IMR-90 (cell line): Measurements from ENCODE around the gene SLAMF9. TPM values are rescaled to one million over a fixed set of nuclear protein-coding genes. Genes with fewer than 3 reads are reported as not detected.

Source experiments
- ATAC-seq: fragments of 200-7000 bp; cut with Tn5 transposase; 2 replicates; pipeline ENCODE4 v1.9.1; 2020; ENCODE audit warnings: low read depth, mild to moderate bottlenecking, moderate library complexity
- BruUV-seq: library from RNA; stranded (reverse); fragments of 400-500 nt; replicated peaks from 2 replicates; lab custom pipeline; 2021; lab: Mats Ljungman, UMichigan
- CTCF ChIA-PET: fragments of 300-600 bp; formaldehyde crosslinking; extraction: SDS; loops from one replicate; lab custom pipeline; 2021; ENCODE audit warnings: antibody characterized with exemption; lab: Yijun Ruan, JAX
- POLR2A ChIA-PET: fragments of 300-600 bp; sonication (Branson Sonifier 250); formaldehyde crosslinking; loops from one replicate; lab custom pipeline; 2022; ENCODE audit warnings: antibody characterized with exemption; ENCODE audit not compliant: unreplicated experiment; lab: Charles Lee
- DNase-seq: peaks from one replicate; pipeline ENCODE4 v3.0.0; 2013
- H2AFZ ChIP-seq: replicated peaks from 2 replicates; pipeline ENCODE3; 2013; ENCODE audit warnings: low read length, mild to moderate bottlenecking; ENCODE audit not compliant: poor library complexity
- H2AK5ac ChIP-seq: 2 replicates; pipeline ENCODE4 v1.6.1; 2013; ENCODE audit warnings: low read depth, low read length, inconsistent platforms
- H2AK9ac ChIP-seq: replicated peaks from 2 replicates; pipeline ENCODE3; 2013; ENCODE audit warnings: mild to moderate bottlenecking, low read depth, low read length, moderate library complexity; ENCODE audit not compliant: poor library complexity
- H2BK120ac ChIP-seq: 2 replicates; pipeline ENCODE4 v1.6.1; 2013; ENCODE audit warnings: low read depth, low read length, inconsistent platforms
- H2BK15ac ChIP-seq: 3 replicates; pipeline ENCODE4 v1.6.1; 2013; ENCODE audit warnings: low read depth, low read length, inconsistent platforms
- H2BK20ac ChIP-seq: 2 replicates; pipeline ENCODE4 v1.6.1; 2013; ENCODE audit warnings: low read depth, mild to moderate bottlenecking, inconsistent platforms, low read length, moderate library complexity
- H2BK5ac ChIP-seq: 2 replicates; pipeline ENCODE4 v1.6.1; 2013; ENCODE audit warnings: mild to moderate bottlenecking, low read depth, low read length, inconsistent platforms; ENCODE audit not compliant: poor library complexity, severe bottlenecking
- H3K14ac ChIP-seq: replicated peaks from 2 replicates; pipeline ENCODE4 v1.6.1; 2013; ENCODE audit warnings: low read depth, low read length, inconsistent platforms
- H3K18ac ChIP-seq: 2 replicates; pipeline ENCODE4 v1.6.1; 2013; ENCODE audit warnings: low read depth, low read length, control low read depth
- H3K23ac ChIP-seq: 2 replicates; pipeline ENCODE4 v1.6.1; 2013; ENCODE audit warnings: low read depth, low read length, inconsistent platforms
- H3K27ac ChIP-seq: 2 replicates; pipeline ENCODE4 v1.5.1; 2013; ENCODE audit warnings: mild to moderate bottlenecking, control low read depth, low read length; ENCODE audit not compliant: insufficient read depth
- H3K27me3 ChIP-seq: 2 replicates; pipeline ENCODE4 v1.6.1; 2013; ENCODE audit warnings: low read length; ENCODE audit not compliant: control insufficient read depth, insufficient read depth
- H3K36me3 ChIP-seq: 2 replicates; pipeline ENCODE4 v1.6.1; 2013; ENCODE audit warnings: low read length, mixed read lengths; ENCODE audit not compliant: control insufficient read depth, insufficient read depth
- H3K4ac ChIP-seq: 2 replicates; pipeline ENCODE4 v1.6.1; 2013; ENCODE audit warnings: low read depth, low read length, inconsistent platforms
- H3K4me1 ChIP-seq: 2 replicates; pipeline ENCODE4 v1.6.1; 2013; ENCODE audit warnings: low read length, mixed read lengths; ENCODE audit not compliant: control insufficient read depth, insufficient read depth
- H3K4me2 ChIP-seq: 2 replicates; pipeline ENCODE4 v1.6.1; 2013; ENCODE audit warnings: low read depth, mild to moderate bottlenecking, control low read depth, low read length, moderate library complexity
- H3K4me3 ChIP-seq: 2 replicates; pipeline ENCODE4 v1.5.1; 2013; ENCODE audit warnings: low read depth, mild to moderate bottlenecking, control low read depth, low read length, moderate library complexity; ENCODE audit not compliant: insufficient read depth
- H3K56ac ChIP-seq: 2 replicates; pipeline ENCODE4 v1.6.1; 2013; ENCODE audit warnings: low read length, inconsistent platforms; ENCODE audit not compliant: insufficient read depth; ENCODE audit errors: extremely low read depth
- H3K79me1 ChIP-seq, 2 experiments: 2 replicates each; pipeline ENCODE4 v1.6.1; 2013; ENCODE audit warnings: low read length in 2 of 2, inconsistent platforms in 1 of 2, low read depth in 1 of 2
- H3K9ac ChIP-seq: 2 replicates; pipeline ENCODE4 v1.6.1; 2013; ENCODE audit warnings: low read depth, low read length, control low read depth
- H3K9me1 ChIP-seq: 2 replicates; pipeline ENCODE4 v1.6.1; 2013; ENCODE audit warnings: low read length, inconsistent platforms; ENCODE audit not compliant: insufficient read depth
- H3K9me3 ChIP-seq: 2 replicates; pipeline ENCODE4 v1.6.1; 2013; ENCODE audit warnings: low read length; ENCODE audit not compliant: control insufficient read depth, insufficient read depth
- H4K20me1 ChIP-seq: 2 replicates; pipeline ENCODE4 v1.6.1; 2013; ENCODE audit warnings: low read length, inconsistent platforms; ENCODE audit not compliant: insufficient read depth
- H4K5ac ChIP-seq: 2 replicates; pipeline ENCODE4 v1.6.1; 2013; ENCODE audit warnings: mild to moderate bottlenecking, low read depth, low read length, control low read depth
- H4K8ac ChIP-seq, 2 experiments: 2 replicates each; pipeline ENCODE4 v1.6.1; 2013; ENCODE audit warnings: low read depth in 2 of 2, low read length in 2 of 2, control low read depth in 1 of 2, inconsistent platforms in 1 of 2
- H4K91ac ChIP-seq: 2 replicates; pipeline ENCODE4 v1.6.1; 2013; ENCODE audit warnings: low read depth, low read length, inconsistent platforms; ENCODE audit not compliant: insufficient read depth
- BHLHE40 ChIP-seq: fragments of 150-350 bp; IDR thresholded peaks from 2 replicates; pipeline ENCODE4 v1.6.1; 2016; ENCODE audit warnings: mild to moderate bottlenecking, low read depth, low read length
- CEBPB ChIP-seq: IDR thresholded peaks from 2 replicates; pipeline ENCODE4 v1.6.1; 2012; ENCODE audit warnings: low read depth, low read length, improper control_type of control experiment
- CHD1 ChIP-seq: IDR thresholded peaks from 2 replicates; pipeline ENCODE4 v1.6.1; 2012; ENCODE audit warnings: low read depth, low read length, improper control_type of control experiment
- CTCF ChIP-seq: conservative IDR thresholded peaks from 2 replicates; pipeline ENCODE4 v1.5.1; 2012; ENCODE audit warnings: mild to moderate bottlenecking, low read depth, low read length, improper control_type of control experiment
- ELK1 ChIP-seq: fragments of 150-350 bp; IDR thresholded peaks from 2 replicates; pipeline ENCODE4 v1.6.1; 2016; ENCODE audit warnings: low read depth, mild to moderate bottlenecking, low read length, moderate library complexity, borderline replicate concordance
- FOS ChIP-seq: fragments of 150-350 bp; IDR thresholded peaks from 2 replicates; pipeline ENCODE4 v1.6.1; 2016; ENCODE audit warnings: low read depth, low read length
- MAFK ChIP-seq: IDR thresholded peaks from 2 replicates; pipeline ENCODE4 v1.6.1; 2012; ENCODE audit warnings: low read depth, low read length, improper control_type of control experiment
- MAZ ChIP-seq: IDR thresholded peaks from 2 replicates; pipeline ENCODE4 v1.6.1; 2012; ENCODE audit warnings: low read depth, mild to moderate bottlenecking, low read length, improper control_type of control experiment, moderate library complexity, borderline replicate concordance
- MXI1 ChIP-seq: IDR thresholded peaks from 2 replicates; pipeline ENCODE4 v1.6.1; 2012; ENCODE audit warnings: low read depth, mild to moderate bottlenecking, low read length, moderate library complexity, borderline replicate concordance
- NFE2L2 ChIP-seq: fragments of 150-350 bp; IDR thresholded peaks from 2 replicates; pipeline ENCODE4 v1.6.1; 2016; ENCODE audit warnings: low read depth, mild to moderate bottlenecking, low read length
- POLR2A ChIP-seq: IDR thresholded peaks from 2 replicates; pipeline ENCODE4 v1.6.1; 2012; ENCODE audit warnings: mild to moderate bottlenecking, low read depth, low read length
- RAD21 ChIP-seq: IDR thresholded peaks from 2 replicates; pipeline ENCODE4 v1.6.1; 2012; ENCODE audit warnings: low read length, improper control_type of control experiment
- RCOR1 ChIP-seq: IDR thresholded peaks from 2 replicates; pipeline ENCODE4 v1.6.1; 2012; ENCODE audit warnings: mild to moderate bottlenecking, low read length, improper control_type of control experiment; ENCODE audit not compliant: insufficient replicate concordance
- RFX5 ChIP-seq: IDR thresholded peaks from 2 replicates; pipeline ENCODE4 v1.8.0; 2012; ENCODE audit warnings: low read depth, mild to moderate bottlenecking, low read length, moderate library complexity
- SMC3 ChIP-seq: fragments of 150-350 bp; IDR thresholded peaks from 2 replicates; pipeline ENCODE4 v1.6.1; 2016; ENCODE audit warnings: low read depth, mild to moderate bottlenecking, antibody characterized with exemption, low read length, moderate library complexity
- USF2 ChIP-seq: fragments of 150-350 bp; IDR thresholded peaks from 2 replicates; pipeline ENCODE4 v1.6.1; 2017; ENCODE audit warnings: mild to moderate bottlenecking, antibody characterized with exemption, low read length, low read depth
- WGBS, 2 experiments: methylation state at CpG; one replicate each; pipeline versions ENCODE4 v1.1.5 to v1.1.7; 2013; ENCODE audit warnings: missing lambda C conversion rate in 2 of 2; ENCODE audit not compliant: insufficient read length in 1 of 2; ENCODE audit errors: extremely low coverage in 2 of 2; 5-methylcytosine and 5-hydroxymethylcytosine counted together
- dilution Hi-C: fragments of 300-500 bp; cut with HindIII; formaldehyde crosslinking; loops from one replicate; pipeline ENCODE4 v1.14.3; 2018; ENCODE audit warnings: low sequenced_read_pairs; ENCODE audit not compliant: unreplicated experiment
- in situ Hi-C: fragments of 300-500 bp; cut with MboI; formaldehyde crosslinking; loops from 3 replicates; pipeline ENCODE4 v1.14.3; 2019; ENCODE audit warnings: low sequenced_read_pairs, inconsistent platforms, mixed read lengths
- intact Hi-C: fragments of 100-400 bp; cut with micrococcal nuclease; formaldehyde crosslinking; loops from 2 replicates; pipeline ENCODE4 v1.10.0; 2022
- polyA plus RNA-seq, 3 experiments: library from polyadenylated mRNA; depleted of rRNA; stranded (reverse); fragments of >200 nt; gene quantifications; 2 replicates each; pipeline ENCODE4 v1.2.3, GENCODE V29; 2012; ENCODE audit warnings: low replicate concordance in 1 of 3
- total RNA-seq: library from RNA; depleted of rRNA; stranded (reverse); fragments of >200 nt; gene quantifications from 2 replicates; pipeline ENCODE4 v1.2.3, GENCODE V29; 2012

SLAMF9 gene
- total and polyA plus RNA-seq, 2 of the 4 experiments (the other 2 are of a cell fraction): 0.18 to 0.67 TPM

GRCh38 chr1:159931101-159931794 lies 22.8 kb downstream of the SLAMF9 start:
- no peak overlapping the region for H2BK15ac ChIP-seq
- POLR2A ChIA-PET: no interaction called here
- intact Hi-C loops (no loop called here), in situ Hi-C loops (loop anchor here (10.0 kb wide), 1 partner anchor 444 kb away; no protein-coding TSS in a partner anchor), dilution Hi-C loops (no loop called here)
- no peak overlapping the region for H2BK20ac ChIP-seq
- no peak overlapping the region for H3K9ac ChIP-seq
- H4K91ac ChIP-seq: no peak overlapping the region
- no peak overlapping the region for H3K4ac ChIP-seq
- H3K27me3 ChIP-seq: peaks cover 8% of the 10 kb centered on the region; the same call in 1 of the 2 replicates
- H3K36me3 ChIP-seq: no peaks in the 10 kb centered on the region
- no peak overlapping the region for H3K23ac ChIP-seq
- CTCF ChIA-PET: no interaction called here
- TF ChIP-seq SMC3 (no peak), MXI1 (no peak), CEBPB (no peak), BHLHE40 (no peak), CHD1 (no peak), MAFK (no peak), RFX5 (no peak), USF2 (no peak), RAD21 (no peak), CTCF (no peak), POLR2A (no peak), ELK1 (no peak), MAZ (no peak), NFE2L2 (no peak), RCOR1 (no peak), FOS (no peak)
- no peaks in the 10 kb centered on the region for H3K4me1 ChIP-seq
- H2BK5ac ChIP-seq: no peak overlapping the region
- no peak overlapping the region for H2BK120ac ChIP-seq
- no peaks in the 10 kb centered on the region for H3K9me3 ChIP-seq
- H3K18ac ChIP-seq: no peak overlapping the region
- H4K20me1 ChIP-seq: no peaks in the 10 kb centered on the region
- no peak overlapping the region for H4K8ac ChIP-seq
- H3K4me3 ChIP-seq: no peak overlapping the region
- no peak overlapping the region for H2AK9ac ChIP-seq
- 0 out of 2 replicates have a peak, but pooled peaks cover 1% of the 10 kb centered on the region for H3K9me1 ChIP-seq
- H4K5ac ChIP-seq: no peak overlapping the region
- no peak overlapping the region for H3K4me2 ChIP-seq
- BruUV-seq: no TSS peak
- no peak overlapping the region for H2AFZ ChIP-seq
- H2AK5ac ChIP-seq: no peak overlapping the region
- no peak overlapping the region for H3K27ac ChIP-seq
- no peaks in the 10 kb centered on the region for H3K79me1 ChIP-seq
- H3K56ac ChIP-seq: no peak overlapping the region
- WGBS, 2 experiments: 85% methylated on average over 4 of the region's 13 CpGs; no CpG with 5 or more reads in 1 of the 2 experiments
- H3K14ac ChIP-seq: no peak overlapping the region
- no peak for ATAC-seq
- DNase-seq: no peak
